ENCODE data around the gene CNGB1.

- TF ChIP-seq CTCF (conservative IDR thresholded peaks at IDR 0.05; ENCODE audit: low read length) (peak; percentile 58), EZH2phosphoT487 (IDR thresholded peaks at IDR 0.05; ENCODE audit: borderline replicate concordance, low read depth, low read length) (no peak)
Observed at GRCh38 chr16:58000706-58001676, 30.1 kb upstream of the CNGB1 start, which contains the start of gene USB1.

Measured in OCI-LY7 (cell line).